ENCODE measurements around the gene TBXAS1.

- no peak for TF ChIP-seq POLR2A (IDR thresholded peaks at IDR 0.05; ENCODE audit: low read length)
- TF ChIP-seq GATA1 (IDR thresholded peaks at IDR 0.05; ENCODE audit: low read depth, low read length): no peak
These were observed 112.4 kb downstream of the TBXAS1 start for GRCh38 chr7:139941421-139941820.

Measured in erythroblast (primary cell).